ENCODE measurements around the gene UQCRH. TPM values are rescaled to one million over a fixed set of nuclear protein-coding genes. Genes with fewer than 3 reads are reported as not detected.

Gene UQCRH
- total and polyA plus RNA-seq, 2 of the 4 experiments (the other 2 are of a cell fraction) = 347 to 736 TPM

- POLR2A ChIA-PET (ENCODE audit: unreplicated experiment) = no interaction called here
- H3K4me2 ChIP-seq (ENCODE audit: low read depth, low read length) = no peak overlapping the region; the same call in 1 of the 2 replicates
Measured at GRCh38 chr1:46315669-46316403, 12.3 kb downstream of the UQCRH start.

More at GRCh38 chr1:46315669-46316403, 12.3 kb downstream of the UQCRH start:
- no peak overlapping the region for H3K4me3 ChIP-seq (ENCODE audit: insufficient read depth, low read depth, low read length)
- H3K23ac ChIP-seq (ENCODE audit: low read depth, low read length) = no peak overlapping the region
- in situ Hi-C loops (cut with MboI; ENCODE audit: low sequenced_read_pairs) (no loop called here), dilution Hi-C loops (cut with HindIII; ENCODE audit: low sequenced_read_pairs, unreplicated experiment) (no loop called here), intact Hi-C loops (cut with micrococcal nuclease) (no loop called here)
- no peak overlapping the region for H3K18ac ChIP-seq (ENCODE audit: low read depth, low read length)
- no peak overlapping the region for H3K9ac ChIP-seq (ENCODE audit: low read depth, low read length)
- no peak overlapping the region for H3K56ac ChIP-seq (ENCODE audit: extremely low read depth, insufficient read depth, low read length)
- H3K9me1 ChIP-seq (ENCODE audit: insufficient read depth, low read length) = 0 out of 2 replicates have a peak, but pooled peaks cover 3% of the 10 kb centered on the region
- no peaks in the 10 kb centered on the region for H3K79me1 ChIP-seq (ENCODE audit: low read depth in 1 of 2, low read length in 2 of 2)
- TF ChIP-seq NFE2L2 (IDR thresholded peaks at IDR 0.05; ENCODE audit: low read depth, low read length) = peak; percentile 48
- no peak for TF ChIP-seq CHD1 (IDR thresholded peaks at IDR 0.05; ENCODE audit: low read depth, low read length)
- H2BK20ac ChIP-seq (ENCODE audit: low read depth, low read length) = no peak overlapping the region
- no peak overlapping the region for H3K14ac ChIP-seq (replicated peaks; ENCODE audit: low read depth, low read length)
- ATAC-seq (ENCODE audit: low read depth) (peak; percentile 96), DNase-seq (peak; percentile 72)
- H2BK5ac ChIP-seq (ENCODE audit: low read depth, low read length, poor library complexity, severe bottlenecking) = peak overlapping the region; percentile 21
- no peak overlapping the region for H2AFZ ChIP-seq (replicated peaks; ENCODE audit: low read length, poor library complexity)
- H3K4ac ChIP-seq (ENCODE audit: low read depth, low read length) = no peak overlapping the region
- no peak overlapping the region for H2BK120ac ChIP-seq (ENCODE audit: low read depth, low read length)
- H4K5ac ChIP-seq (ENCODE audit: low read depth, low read length) = no peak overlapping the region
- BruUV-seq (replicated peaks) = no TSS peak
- peaks cover 35% of the 10 kb centered on the region for H3K36me3 ChIP-seq (ENCODE audit: control insufficient read depth, insufficient read depth, low read length)
- H3K4me1 ChIP-seq (ENCODE audit: control insufficient read depth, insufficient read depth, low read length) = no peaks in the 10 kb centered on the region
- H3K9me3 ChIP-seq (ENCODE audit: control insufficient read depth, insufficient read depth, low read length) = no peaks in the 10 kb centered on the region
- H2BK15ac ChIP-seq (ENCODE audit: low read depth, low read length) = no peak overlapping the region
- CTCF ChIA-PET = interaction anchor here (0.7 to 1.2 kb wide), 2 partner anchors 18 to 39 kb away, joined by 5 to 6 read pairs; no protein-coding TSS in a partner anchor
- H4K91ac ChIP-seq (ENCODE audit: insufficient read depth, low read depth, low read length) = no peak overlapping the region
- no CpG with 5 or more reads among the region's 3 CpGs for WGBS, 2 experiments (ENCODE audit: extremely low coverage in 2 of 2, insufficient read length in 1 of 2)
- no peaks in the 10 kb centered on the region; the same call in none of the 2 replicates for H4K20me1 ChIP-seq (ENCODE audit: insufficient read depth, low read length)
- no peak overlapping the region for H2AK9ac ChIP-seq (replicated peaks; ENCODE audit: low read depth, low read length, poor library complexity)
- no peak overlapping the region for H4K8ac ChIP-seq (ENCODE audit: low read depth in 2 of 2, low read length in 2 of 2)
- no peak overlapping the region for H2AK5ac ChIP-seq (ENCODE audit: low read depth, low read length)
- no peaks in the 10 kb centered on the region for H3K27me3 ChIP-seq (ENCODE audit: control insufficient read depth, insufficient read depth, low read length)
- H3K27ac ChIP-seq (ENCODE audit: insufficient read depth, low read length) = no peak overlapping the region

Measured in IMR-90 (cell line).